ENCODE measurements around the gene PLD1. TPM values are rescaled to one million over a fixed set of nuclear protein-coding genes. Genes with fewer than 3 reads are reported as not detected.

Gene PLD1
- total RNA-seq, 1 experiment from 2014 or later, result 5.3 TPM

GRCh38 chr3:171672124-171672523, 138.2 kb downstream of the PLD1 start:
- Mint-ChIP-seq H3K27me3 (ENCODE audit: insufficient read depth, unreplicated experiment) (no peaks in the 10 kb centered on the region), H3K27ac (ENCODE audit: unreplicated experiment) (no peak overlapping the region), H3K4me3 (ENCODE audit: unreplicated experiment) (no peak overlapping the region), H3K36me3 (ENCODE audit: insufficient read depth, unreplicated experiment) (no peaks in the 10 kb centered on the region), H3K4me1 (ENCODE audit: low read depth, unreplicated experiment) (peaks cover 8% of the 10 kb centered on the region), H3K9me3 (ENCODE audit: unreplicated experiment) (no peaks in the 10 kb centered on the region)
- BruUV-seq (replicated peaks), result no TSS peak
- Histone ChIP-seq H3K36me3 (ENCODE audit: control insufficient read depth, insufficient read depth, low read length) (peaks cover 2% of the 10 kb centered on the region; the same call in 1 of the 2 replicates), H3K27me3 (replicated peaks; ENCODE audit: control insufficient read depth, insufficient read depth, low read length) (no peaks in the 10 kb centered on the region), H3K4me3 (ENCODE audit: low read depth, low read length) (no peak overlapping the region), H3K9me3 (no peaks in the 10 kb centered on the region), H3K4me1 (no peaks in the 10 kb centered on the region)
- TF ChIP-seq CTCF (IDR thresholded peaks at IDR 0.05; ENCODE audit: insufficient read depth in 1 of 2, low read depth in 1 of 2, low read length in 1 of 2, severe bottlenecking in 1 of 2, unreplicated experiment in 1 of 2), result no peak
- intact Hi-C loops (cut with micrococcal nuclease; ENCODE audit: unreplicated experiment), result no loop called here
- ChIA-PET CTCF (no interaction called here), POLR2A (no interaction called here)
- DNase-seq, result no peak

GRCh38 chr3:171671709-171672108, 138.6 kb downstream of the PLD1 start:
- Mint-ChIP-seq H3K27ac (ENCODE audit: unreplicated experiment) (no peak overlapping the region), H3K4me3 (ENCODE audit: unreplicated experiment) (no peak overlapping the region), H3K27me3 (ENCODE audit: insufficient read depth, unreplicated experiment) (no peaks in the 10 kb centered on the region), H3K36me3 (ENCODE audit: insufficient read depth, unreplicated experiment) (no peaks in the 10 kb centered on the region), H3K4me1 (ENCODE audit: low read depth, unreplicated experiment) (peaks cover 8% of the 10 kb centered on the region), H3K9me3 (ENCODE audit: unreplicated experiment) (no peaks in the 10 kb centered on the region)
- intact Hi-C loops (cut with micrococcal nuclease; ENCODE audit: unreplicated experiment), result no loop called here
- Histone ChIP-seq H3K9me3 (no peaks in the 10 kb centered on the region), H3K36me3 (ENCODE audit: control insufficient read depth, insufficient read depth, low read length) (peaks cover 2% of the 10 kb centered on the region; the same call in 1 of the 2 replicates), H3K4me1 (no peaks in the 10 kb centered on the region), H3K4me3 (ENCODE audit: low read depth, low read length) (no peak overlapping the region), H3K27me3 (replicated peaks; ENCODE audit: control insufficient read depth, insufficient read depth, low read length) (no peaks in the 10 kb centered on the region)
- ChIA-PET POLR2A (no interaction called here), CTCF (no interaction called here)
- no peak for TF ChIP-seq CTCF (IDR thresholded peaks at IDR 0.05; ENCODE audit: insufficient read depth in 1 of 2, low read depth in 1 of 2, low read length in 1 of 2, severe bottlenecking in 1 of 2, unreplicated experiment in 1 of 2)
- BruUV-seq (replicated peaks), result no TSS peak
- no peak for DNase-seq

- Histone ChIP-seq H3K4me1 (no peaks in the 10 kb centered on the region), H3K36me3 (ENCODE audit: control insufficient read depth, insufficient read depth, low read length) (no peaks in the 10 kb centered on the region), H3K9me3 (no peaks in the 10 kb centered on the region), H3K4me3 (ENCODE audit: low read depth, low read length) (no peak overlapping the region), H3K27me3 (replicated peaks; ENCODE audit: control insufficient read depth, insufficient read depth, low read length) (no peaks in the 10 kb centered on the region)
- CTCF ChIA-PET, result no interaction called here
- TF ChIP-seq CTCF (IDR thresholded peaks at IDR 0.05; ENCODE audit: insufficient read depth in 1 of 2, low read depth in 1 of 2, low read length in 1 of 2, severe bottlenecking in 1 of 2, unreplicated experiment in 1 of 2), result no peak
- DNase-seq, result no peak
- Mint-ChIP-seq H3K9me3 (ENCODE audit: unreplicated experiment) (no peaks in the 10 kb centered on the region), H3K4me3 (ENCODE audit: unreplicated experiment) (no peak overlapping the region), H3K4me1 (ENCODE audit: low read depth, unreplicated experiment) (peaks cover 6% of the 10 kb centered on the region), H3K27ac (ENCODE audit: unreplicated experiment) (no peak overlapping the region), H3K36me3 (ENCODE audit: insufficient read depth, unreplicated experiment) (peaks cover 4% of the 10 kb centered on the region), H3K27me3 (ENCODE audit: insufficient read depth, unreplicated experiment) (no peaks in the 10 kb centered on the region)
- intact Hi-C loops (cut with micrococcal nuclease; ENCODE audit: unreplicated experiment), result no loop called here
- POLR2A ChIA-PET, result interaction anchor here (0.5 kb wide), 1 partner anchor 796 kb away, joined by 4 read pairs; the partner anchor contains the start of gene RPL22L1
- no TSS peak for BruUV-seq (replicated peaks)
Observed at GRCh38 chr3:171666516-171666915, 143.8 kb downstream of the PLD1 start.

Measured in Caco-2 (cell line).